Measurements from ENCODE around the gene TOMM20. TPM values are rescaled to one million over a fixed set of nuclear protein-coding genes. Genes with fewer than 3 reads are reported as not detected.
A peak's percentile ranks its signal among the peaks of the same experiment; 100 is the strongest.

Gene TOMM20
- polyA plus RNA-seq, 4 donors, result 44.1 to 199 (median 76.6) TPM

GRCh38 chr1:235067396-235068157 is 61.1 kb downstream of the TOMM20 start:
- Histone ChIP-seq H3K4me1 (ENCODE audit: control insufficient read depth in 3 of 3, insufficient read depth in 2 of 3, low read depth in 1 of 3, low read length in 2 of 3) (peaks cover 10 to 50% (median 17%) of the 10 kb centered on the region in 3 donors), H3K27ac (ENCODE audit: low read depth in 1 of 3, low read length in 2 of 3) (peak overlapping the region; percentile 93 to 97 (median 95)), H3K9me3 (ENCODE audit: control insufficient read depth in 2 of 2, insufficient read depth in 1 of 2, low read depth in 1 of 2, low read length in 1 of 2) (no peaks in the 10 kb centered on the region), H3K27me3 (ENCODE audit: control insufficient read depth in 3 of 3, insufficient read depth in 3 of 3, low read length in 3 of 3) (no peaks in the 10 kb centered on the region), H3K4me3 (ENCODE audit: low read depth in 1 of 3, low read length in 3 of 3) (no peak overlapping the region), H3K36me3 (ENCODE audit: control insufficient read depth in 3 of 3, insufficient read depth in 2 of 3, low read depth in 1 of 3, low read length in 3 of 3) (no peaks in the 10 kb centered on the region)
- no peak for FAIRE-seq
- DNase-seq, result peak; percentile 93 to 99
- 14 to 38% (median 25%) methylated on average over 12 of the region's 12 CpGs for WGBS, 3 donors

DNA sequence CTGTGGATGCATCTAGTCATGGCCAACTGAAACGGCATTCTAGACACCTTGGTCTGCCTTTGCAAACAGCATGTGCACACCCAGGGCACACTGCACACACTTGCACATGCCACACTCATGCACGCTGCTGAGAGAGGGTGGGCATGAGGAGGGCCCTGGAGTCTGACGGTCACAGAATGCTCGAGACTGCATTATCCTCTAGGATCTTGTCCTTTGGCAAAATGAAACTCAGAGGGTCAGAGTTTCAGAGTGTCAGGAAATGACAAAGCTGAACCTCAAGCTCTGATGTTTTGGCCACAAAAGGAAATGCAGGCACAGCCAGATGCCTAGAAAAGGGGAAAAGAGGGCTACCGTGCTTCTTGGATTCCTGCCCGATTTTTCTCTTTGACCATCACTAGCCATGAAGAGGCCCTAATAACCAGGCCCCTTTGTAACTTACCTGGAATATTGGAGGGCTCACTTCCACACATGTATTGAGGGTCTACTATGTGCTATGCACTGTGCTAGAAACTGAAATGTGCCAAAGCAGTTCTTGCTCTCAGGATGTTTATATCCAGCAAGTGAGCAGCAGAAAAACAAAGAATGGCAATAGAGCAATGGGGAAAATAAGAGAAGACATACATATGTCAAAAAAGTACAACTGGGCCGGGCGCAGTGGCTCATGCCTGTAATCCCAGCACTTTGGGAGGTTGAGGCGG is 65.4 kb downstream of the TOMM20 start:
- peak overlapping the region; percentile 86 to 94 (median 88) for H3K27ac ChIP-seq (ENCODE audit: low read depth in 1 of 3, low read length in 2 of 3)
- no peak for FAIRE-seq
- H3K36me3 ChIP-seq (ENCODE audit: control insufficient read depth in 3 of 3, insufficient read depth in 2 of 3, low read depth in 1 of 3, low read length in 3 of 3), result no peaks in the 10 kb centered on the region
- peaks cover 11 to 51% (median 12%) of the 10 kb centered on the region in 3 donors for H3K4me1 ChIP-seq (ENCODE audit: control insufficient read depth in 3 of 3, insufficient read depth in 2 of 3, low read depth in 1 of 3, low read length in 2 of 3)
- no peaks in the 10 kb centered on the region for H3K9me3 ChIP-seq (ENCODE audit: control insufficient read depth in 2 of 2, insufficient read depth in 1 of 2, low read depth in 1 of 2, low read length in 1 of 2)
- DNase-seq, result peak in 1 of 2 donors; percentile 27
- 62 to 68% (median 64%) methylated on average over 9 of the region's 9 CpGs for WGBS, 3 donors
- H3K27me3 ChIP-seq (ENCODE audit: control insufficient read depth in 3 of 3, insufficient read depth in 3 of 3, low read length in 3 of 3), result no peaks in the 10 kb centered on the region
- H3K4me3 ChIP-seq (ENCODE audit: low read depth in 1 of 3, low read length in 3 of 3), result no peak overlapping the region

DNA sequence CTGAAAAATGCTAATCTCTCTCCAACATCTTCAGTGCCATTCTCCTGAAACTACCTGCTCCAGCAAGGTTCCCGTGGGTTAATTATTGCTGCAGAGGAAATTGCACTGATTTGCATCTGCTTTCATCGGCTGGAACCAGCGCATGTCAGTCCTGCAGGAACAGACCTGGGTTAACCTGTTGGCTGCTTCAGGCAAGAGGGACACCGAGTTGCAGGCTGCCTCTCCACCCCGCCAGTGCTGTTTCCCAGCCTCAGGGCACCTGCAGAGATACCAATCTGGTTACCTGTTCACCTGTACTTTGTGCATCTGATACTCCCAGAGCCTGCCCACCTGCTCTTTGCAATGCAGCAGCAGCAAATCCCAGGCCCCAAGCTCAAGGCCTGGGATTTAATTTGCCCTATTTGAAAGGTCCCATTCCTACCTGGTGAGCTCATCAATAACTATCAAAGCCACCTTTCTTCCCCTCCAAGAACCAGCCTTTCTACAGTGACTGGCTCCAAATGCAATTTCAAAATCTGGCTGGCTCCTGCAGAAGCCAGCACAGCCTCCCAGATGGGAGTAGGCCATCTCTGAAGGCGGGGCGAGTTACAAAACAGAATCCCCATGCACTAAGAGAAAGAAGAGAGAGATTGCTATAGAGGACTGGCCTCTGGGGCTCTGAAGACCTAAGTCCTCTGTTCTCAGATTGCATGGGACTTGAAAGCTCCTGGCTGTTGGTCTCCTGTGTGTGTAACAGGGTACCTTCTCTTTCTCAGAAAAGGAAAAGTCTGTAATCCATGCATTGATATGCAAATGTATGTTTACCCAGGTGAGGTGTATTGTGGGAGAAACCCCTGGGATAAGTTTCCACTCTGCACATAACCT is 67.8 kb downstream of the TOMM20 start:
- Histone ChIP-seq H3K36me3 (ENCODE audit: control insufficient read depth in 3 of 3, insufficient read depth in 2 of 3, low read depth in 1 of 3, low read length in 3 of 3) (no peaks in the 10 kb centered on the region), H3K9me3 (ENCODE audit: control insufficient read depth in 2 of 2, insufficient read depth in 1 of 2, low read depth in 1 of 2, low read length in 1 of 2) (no peaks in the 10 kb centered on the region), H3K4me1 (ENCODE audit: control insufficient read depth in 3 of 3, insufficient read depth in 2 of 3, low read depth in 1 of 3, low read length in 2 of 3) (peaks cover 11 to 34% (median 12%) of the 10 kb centered on the region in 3 donors), H3K27me3 (ENCODE audit: control insufficient read depth in 3 of 3, insufficient read depth in 3 of 3, low read length in 3 of 3) (no peaks in the 10 kb centered on the region), H3K4me3 (ENCODE audit: low read depth in 1 of 3, low read length in 3 of 3) (no peak overlapping the region), H3K27ac (ENCODE audit: low read depth in 1 of 3, low read length in 2 of 3) (peak overlapping the region; percentile 84 to 94 (median 89))
- 18 to 52% (median 37%) methylated on average over 7 of the region's 7 CpGs for WGBS, 3 donors
- no peak for FAIRE-seq
- DNase-seq, result peak; percentile 71

Other genes with a start within 250 kb of the TOMM20 start
- gene RBM34, start 32.4 kb upstream of the TOMM20 start, polyA plus RNA-seq, result 10 to 100 TPM; 51.8 to 76.7 (median 61.1) TPM
- gene ARID4B, start 199.3 kb upstream of the TOMM20 start, polyA plus RNA-seq, result 10 to 100 TPM; 10.3 to 26.6 (median 12.6) TPM
- 10 to 100 TPM; 19.7 to 36.2 (median 23.0) TPM for gene GGPS1, start 199.7 kb upstream of the TOMM20 start, polyA plus RNA-seq
- 10 to 100 TPM; 14.7 to 40.9 (median 22.1) TPM for gene TBCE, start 238.6 kb upstream of the TOMM20 start, polyA plus RNA-seq